IMR-90 (cell line): ENCODE results near the gene CARMIL1. TPM values are rescaled to one million over a fixed set of nuclear protein-coding genes. Genes with fewer than 3 reads are reported as not detected.

ENCODE experiments used
- ATAC-seq: fragments of 200-7000 bp; cut with Tn5 transposase; 2 replicates; pipeline ENCODE4 v1.9.1; 2020; ENCODE audit warnings: low read depth, mild to moderate bottlenecking, moderate library complexity
- BruUV-seq: library from RNA; stranded (reverse); fragments of 400-500 nt; replicated peaks from 2 replicates; lab custom pipeline; 2021; lab: Mats Ljungman, UMichigan
- CTCF ChIA-PET: fragments of 300-600 bp; formaldehyde crosslinking; extraction: SDS; loops from one replicate; lab custom pipeline; 2021; ENCODE audit warnings: antibody characterized with exemption; lab: Yijun Ruan, JAX
- POLR2A ChIA-PET: fragments of 300-600 bp; sonication (Branson Sonifier 250); formaldehyde crosslinking; loops from one replicate; lab custom pipeline; 2022; ENCODE audit warnings: antibody characterized with exemption; ENCODE audit not compliant: unreplicated experiment; lab: Charles Lee
- DNase-seq: peaks from one replicate; pipeline ENCODE4 v3.0.0; 2013
- H2AFZ ChIP-seq: replicated peaks from 2 replicates; pipeline ENCODE3; 2013; ENCODE audit warnings: low read length, mild to moderate bottlenecking; ENCODE audit not compliant: poor library complexity
- H2AK5ac ChIP-seq: 2 replicates; pipeline ENCODE4 v1.6.1; 2013; ENCODE audit warnings: low read depth, low read length, inconsistent platforms
- H2AK9ac ChIP-seq: replicated peaks from 2 replicates; pipeline ENCODE3; 2013; ENCODE audit warnings: mild to moderate bottlenecking, low read depth, low read length, moderate library complexity; ENCODE audit not compliant: poor library complexity
- H2BK120ac ChIP-seq: 2 replicates; pipeline ENCODE4 v1.6.1; 2013; ENCODE audit warnings: low read depth, low read length, inconsistent platforms
- H2BK15ac ChIP-seq: 3 replicates; pipeline ENCODE4 v1.6.1; 2013; ENCODE audit warnings: low read depth, low read length, inconsistent platforms
- H2BK20ac ChIP-seq: 2 replicates; pipeline ENCODE4 v1.6.1; 2013; ENCODE audit warnings: low read depth, mild to moderate bottlenecking, inconsistent platforms, low read length, moderate library complexity
- H2BK5ac ChIP-seq: 2 replicates; pipeline ENCODE4 v1.6.1; 2013; ENCODE audit warnings: mild to moderate bottlenecking, low read depth, low read length, inconsistent platforms; ENCODE audit not compliant: poor library complexity, severe bottlenecking
- H3K14ac ChIP-seq: replicated peaks from 2 replicates; pipeline ENCODE4 v1.6.1; 2013; ENCODE audit warnings: low read depth, low read length, inconsistent platforms
- H3K18ac ChIP-seq: 2 replicates; pipeline ENCODE4 v1.6.1; 2013; ENCODE audit warnings: low read depth, low read length, control low read depth
- H3K23ac ChIP-seq: 2 replicates; pipeline ENCODE4 v1.6.1; 2013; ENCODE audit warnings: low read depth, low read length, inconsistent platforms
- H3K27ac ChIP-seq: 2 replicates; pipeline ENCODE4 v1.5.1; 2013; ENCODE audit warnings: mild to moderate bottlenecking, control low read depth, low read length; ENCODE audit not compliant: insufficient read depth
- H3K27me3 ChIP-seq: 2 replicates; pipeline ENCODE4 v1.6.1; 2013; ENCODE audit warnings: low read length; ENCODE audit not compliant: control insufficient read depth, insufficient read depth
- H3K36me3 ChIP-seq: 2 replicates; pipeline ENCODE4 v1.6.1; 2013; ENCODE audit warnings: low read length, mixed read lengths; ENCODE audit not compliant: control insufficient read depth, insufficient read depth
- H3K4ac ChIP-seq: 2 replicates; pipeline ENCODE4 v1.6.1; 2013; ENCODE audit warnings: low read depth, low read length, inconsistent platforms
- H3K4me1 ChIP-seq: 2 replicates; pipeline ENCODE4 v1.6.1; 2013; ENCODE audit warnings: low read length, mixed read lengths; ENCODE audit not compliant: control insufficient read depth, insufficient read depth
- H3K4me2 ChIP-seq: 2 replicates; pipeline ENCODE4 v1.6.1; 2013; ENCODE audit warnings: low read depth, mild to moderate bottlenecking, control low read depth, low read length, moderate library complexity
- H3K4me3 ChIP-seq: 2 replicates; pipeline ENCODE4 v1.5.1; 2013; ENCODE audit warnings: low read depth, mild to moderate bottlenecking, control low read depth, low read length, moderate library complexity; ENCODE audit not compliant: insufficient read depth
- H3K56ac ChIP-seq: 2 replicates; pipeline ENCODE4 v1.6.1; 2013; ENCODE audit warnings: low read length, inconsistent platforms; ENCODE audit not compliant: insufficient read depth; ENCODE audit errors: extremely low read depth
- H3K79me1 ChIP-seq, 2 experiments: 2 replicates each; pipeline ENCODE4 v1.6.1; 2013; ENCODE audit warnings: low read length in 2 of 2, inconsistent platforms in 1 of 2, low read depth in 1 of 2
- H3K9ac ChIP-seq: 2 replicates; pipeline ENCODE4 v1.6.1; 2013; ENCODE audit warnings: low read depth, low read length, control low read depth
- H3K9me1 ChIP-seq: 2 replicates; pipeline ENCODE4 v1.6.1; 2013; ENCODE audit warnings: low read length, inconsistent platforms; ENCODE audit not compliant: insufficient read depth
- H3K9me3 ChIP-seq: 2 replicates; pipeline ENCODE4 v1.6.1; 2013; ENCODE audit warnings: low read length; ENCODE audit not compliant: control insufficient read depth, insufficient read depth
- H4K20me1 ChIP-seq: 2 replicates; pipeline ENCODE4 v1.6.1; 2013; ENCODE audit warnings: low read length, inconsistent platforms; ENCODE audit not compliant: insufficient read depth
- H4K5ac ChIP-seq: 2 replicates; pipeline ENCODE4 v1.6.1; 2013; ENCODE audit warnings: mild to moderate bottlenecking, low read depth, low read length, control low read depth
- H4K8ac ChIP-seq, 2 experiments: 2 replicates each; pipeline ENCODE4 v1.6.1; 2013; ENCODE audit warnings: low read depth in 2 of 2, low read length in 2 of 2, control low read depth in 1 of 2, inconsistent platforms in 1 of 2
- H4K91ac ChIP-seq: 2 replicates; pipeline ENCODE4 v1.6.1; 2013; ENCODE audit warnings: low read depth, low read length, inconsistent platforms; ENCODE audit not compliant: insufficient read depth
- BHLHE40 ChIP-seq: fragments of 150-350 bp; IDR thresholded peaks from 2 replicates; pipeline ENCODE4 v1.6.1; 2016; ENCODE audit warnings: mild to moderate bottlenecking, low read depth, low read length
- CEBPB ChIP-seq: IDR thresholded peaks from 2 replicates; pipeline ENCODE4 v1.6.1; 2012; ENCODE audit warnings: low read depth, low read length, improper control_type of control experiment
- CHD1 ChIP-seq: IDR thresholded peaks from 2 replicates; pipeline ENCODE4 v1.6.1; 2012; ENCODE audit warnings: low read depth, low read length, improper control_type of control experiment
- FOS ChIP-seq: fragments of 150-350 bp; IDR thresholded peaks from 2 replicates; pipeline ENCODE4 v1.6.1; 2016; ENCODE audit warnings: low read depth, low read length
- MAFK ChIP-seq: IDR thresholded peaks from 2 replicates; pipeline ENCODE4 v1.6.1; 2012; ENCODE audit warnings: low read depth, low read length, improper control_type of control experiment
- MAZ ChIP-seq: IDR thresholded peaks from 2 replicates; pipeline ENCODE4 v1.6.1; 2012; ENCODE audit warnings: low read depth, mild to moderate bottlenecking, low read length, improper control_type of control experiment, moderate library complexity, borderline replicate concordance
- MXI1 ChIP-seq: IDR thresholded peaks from 2 replicates; pipeline ENCODE4 v1.6.1; 2012; ENCODE audit warnings: low read depth, mild to moderate bottlenecking, low read length, moderate library complexity, borderline replicate concordance
- NFE2L2 ChIP-seq: fragments of 150-350 bp; IDR thresholded peaks from 2 replicates; pipeline ENCODE4 v1.6.1; 2016; ENCODE audit warnings: low read depth, mild to moderate bottlenecking, low read length
- POLR2A ChIP-seq: IDR thresholded peaks from 2 replicates; pipeline ENCODE4 v1.6.1; 2012; ENCODE audit warnings: mild to moderate bottlenecking, low read depth, low read length
- RAD21 ChIP-seq: IDR thresholded peaks from 2 replicates; pipeline ENCODE4 v1.6.1; 2012; ENCODE audit warnings: low read length, improper control_type of control experiment
- RCOR1 ChIP-seq: IDR thresholded peaks from 2 replicates; pipeline ENCODE4 v1.6.1; 2012; ENCODE audit warnings: mild to moderate bottlenecking, low read length, improper control_type of control experiment; ENCODE audit not compliant: insufficient replicate concordance
- RFX5 ChIP-seq: IDR thresholded peaks from 2 replicates; pipeline ENCODE4 v1.8.0; 2012; ENCODE audit warnings: low read depth, mild to moderate bottlenecking, low read length, moderate library complexity
- SMC3 ChIP-seq: fragments of 150-350 bp; IDR thresholded peaks from 2 replicates; pipeline ENCODE4 v1.6.1; 2016; ENCODE audit warnings: low read depth, mild to moderate bottlenecking, antibody characterized with exemption, low read length, moderate library complexity
- WGBS, 2 experiments: methylation state at CpG; one replicate each; pipeline versions ENCODE4 v1.1.5 to v1.1.7; 2013; ENCODE audit warnings: missing lambda C conversion rate in 2 of 2; ENCODE audit not compliant: insufficient read length in 1 of 2; ENCODE audit errors: extremely low coverage in 2 of 2; 5-methylcytosine and 5-hydroxymethylcytosine counted together
- dilution Hi-C: fragments of 300-500 bp; cut with HindIII; formaldehyde crosslinking; loops from one replicate; pipeline ENCODE4 v1.14.3; 2018; ENCODE audit warnings: low sequenced_read_pairs; ENCODE audit not compliant: unreplicated experiment
- in situ Hi-C: fragments of 300-500 bp; cut with MboI; formaldehyde crosslinking; loops from 3 replicates; pipeline ENCODE4 v1.14.3; 2019; ENCODE audit warnings: low sequenced_read_pairs, inconsistent platforms, mixed read lengths
- intact Hi-C: fragments of 100-400 bp; cut with micrococcal nuclease; formaldehyde crosslinking; loops from 2 replicates; pipeline ENCODE4 v1.10.0; 2022
- polyA plus RNA-seq, 3 experiments: library from polyadenylated mRNA; depleted of rRNA; stranded (reverse); fragments of >200 nt; gene quantifications; 2 replicates each; pipeline ENCODE4 v1.2.3, GENCODE V29; 2012; ENCODE audit warnings: low replicate concordance in 1 of 3
- total RNA-seq: library from RNA; depleted of rRNA; stranded (reverse); fragments of >200 nt; gene quantifications from 2 replicates; pipeline ENCODE4 v1.2.3, GENCODE V29; 2012
- TF ChIP-seq, protein P1 (sequence below): fragments of 150-350 bp; IDR thresholded peaks from 2 replicates; pipeline ENCODE4 v1.6.1; 2016; ENCODE audit warnings: low read depth, mild to moderate bottlenecking, low read length, moderate library complexity, borderline replicate concordance
- TF ChIP-seq, protein P2 (sequence below): conservative IDR thresholded peaks from 2 replicates; pipeline ENCODE4 v1.5.1; 2012; ENCODE audit warnings: mild to moderate bottlenecking, low read depth, low read length, improper control_type of control experiment
- TF ChIP-seq, protein P3 (sequence below): fragments of 150-350 bp; IDR thresholded peaks from 2 replicates; pipeline ENCODE4 v1.6.1; 2017; ENCODE audit warnings: mild to moderate bottlenecking, antibody characterized with exemption, low read length, low read depth

CARMIL1 gene
- total and polyA plus RNA-seq, 2 of the 4 experiments (the other 2 are of a cell fraction) = 1.3 to 2.9 TPM

GRCh38 chr6:25639653-25640052, 360.5 kb downstream of the CARMIL1 start:
- DNase-seq = no peak
- CTCF ChIA-PET = no interaction called here
- no peak overlapping the region for H3K4ac ChIP-seq
- H4K91ac ChIP-seq = no peak overlapping the region
- H3K9ac ChIP-seq = no peak overlapping the region
- POLR2A ChIA-PET = no interaction called here
- no peak overlapping the region for H3K56ac ChIP-seq
- TF ChIP-seq MAFK (no peak), MAZ (no peak), FOS (no peak), SMC3 (no peak), CHD1 (no peak), RAD21 (no peak), RCOR1 (no peak), RFX5 (no peak), MXI1 (no peak), NFE2L2 (no peak), BHLHE40 (no peak), POLR2A (no peak), CEBPB (no peak)
- TF ChIP-seq, protein P1, sequence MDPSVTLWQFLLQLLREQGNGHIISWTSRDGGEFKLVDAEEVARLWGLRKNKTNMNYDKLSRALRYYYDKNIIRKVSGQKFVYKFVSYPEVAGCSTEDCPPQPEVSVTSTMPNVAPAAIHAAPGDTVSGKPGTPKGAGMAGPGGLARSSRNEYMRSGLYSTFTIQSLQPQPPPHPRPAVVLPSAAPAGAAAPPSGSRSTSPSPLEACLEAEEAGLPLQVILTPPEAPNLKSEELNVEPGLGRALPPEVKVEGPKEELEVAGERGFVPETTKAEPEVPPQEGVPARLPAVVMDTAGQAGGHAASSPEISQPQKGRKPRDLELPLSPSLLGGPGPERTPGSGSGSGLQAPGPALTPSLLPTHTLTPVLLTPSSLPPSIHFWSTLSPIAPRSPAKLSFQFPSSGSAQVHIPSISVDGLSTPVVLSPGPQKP = no peak
- TF ChIP-seq, protein P2, sequence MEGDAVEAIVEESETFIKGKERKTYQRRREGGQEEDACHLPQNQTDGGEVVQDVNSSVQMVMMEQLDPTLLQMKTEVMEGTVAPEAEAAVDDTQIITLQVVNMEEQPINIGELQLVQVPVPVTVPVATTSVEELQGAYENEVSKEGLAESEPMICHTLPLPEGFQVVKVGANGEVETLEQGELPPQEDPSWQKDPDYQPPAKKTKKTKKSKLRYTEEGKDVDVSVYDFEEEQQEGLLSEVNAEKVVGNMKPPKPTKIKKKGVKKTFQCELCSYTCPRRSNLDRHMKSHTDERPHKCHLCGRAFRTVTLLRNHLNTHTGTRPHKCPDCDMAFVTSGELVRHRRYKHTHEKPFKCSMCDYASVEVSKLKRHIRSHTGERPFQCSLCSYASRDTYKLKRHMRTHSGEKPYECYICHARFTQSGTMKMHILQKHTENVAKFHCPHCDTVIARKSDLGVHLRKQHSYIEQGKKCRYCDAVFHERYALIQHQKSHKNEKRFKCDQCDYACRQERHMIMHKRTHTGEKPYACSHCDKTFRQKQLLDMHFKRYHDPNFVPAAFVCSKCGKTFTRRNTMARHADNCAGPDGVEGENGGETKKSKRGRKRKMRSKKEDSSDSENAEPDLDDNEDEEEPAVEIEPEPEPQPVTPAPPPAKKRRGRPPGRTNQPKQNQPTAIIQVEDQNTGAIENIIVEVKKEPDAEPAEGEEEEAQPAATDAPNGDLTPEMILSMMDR = no peak
- TF ChIP-seq, protein P3, sequence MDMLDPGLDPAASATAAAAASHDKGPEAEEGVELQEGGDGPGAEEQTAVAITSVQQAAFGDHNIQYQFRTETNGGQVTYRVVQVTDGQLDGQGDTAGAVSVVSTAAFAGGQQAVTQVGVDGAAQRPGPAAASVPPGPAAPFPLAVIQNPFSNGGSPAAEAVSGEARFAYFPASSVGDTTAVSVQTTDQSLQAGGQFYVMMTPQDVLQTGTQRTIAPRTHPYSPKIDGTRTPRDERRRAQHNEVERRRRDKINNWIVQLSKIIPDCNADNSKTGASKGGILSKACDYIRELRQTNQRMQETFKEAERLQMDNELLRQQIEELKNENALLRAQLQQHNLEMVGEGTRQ = no peak
- in situ Hi-C loops = no loop called here
- no peak overlapping the region for H4K8ac ChIP-seq
- no peaks in the 10 kb centered on the region for H3K9me3 ChIP-seq
- no peak overlapping the region for H3K23ac ChIP-seq
- no peaks in the 10 kb centered on the region; the same call in 1 of the 2 replicates for H3K27me3 ChIP-seq
- ATAC-seq = no peak
- no peak overlapping the region for H2BK120ac ChIP-seq
- H3K4me2 ChIP-seq = no peak overlapping the region
- H2BK15ac ChIP-seq = no peak overlapping the region
- dilution Hi-C loops = no loop called here
- no TSS peak for BruUV-seq
- H3K4me1 ChIP-seq = no peaks in the 10 kb centered on the region
- H2BK20ac ChIP-seq = no peak overlapping the region
- no peaks in the 10 kb centered on the region for H3K9me1 ChIP-seq
- WGBS, 2 experiments = 60% methylated on average over 1 of the region's 4 CpGs; no CpG with 5 or more reads in 1 of the 2 experiments
- no peak overlapping the region for H2AFZ ChIP-seq
- H3K36me3 ChIP-seq = no peaks in the 10 kb centered on the region
- H3K4me3 ChIP-seq = no peak overlapping the region
- H4K5ac ChIP-seq = no peak overlapping the region
- no peak overlapping the region for H2BK5ac ChIP-seq
- H3K79me1 ChIP-seq = no peaks in the 10 kb centered on the region
- H3K18ac ChIP-seq = no peak overlapping the region
- no peak overlapping the region for H2AK5ac ChIP-seq
- H3K27ac ChIP-seq = no peak overlapping the region
- intact Hi-C loops = no loop called here
- H2AK9ac ChIP-seq = no peak overlapping the region
- H3K14ac ChIP-seq = no peak overlapping the region
- H4K20me1 ChIP-seq = no peaks in the 10 kb centered on the region
